ENCODE data around the gene CCDC85C.

DNA sequence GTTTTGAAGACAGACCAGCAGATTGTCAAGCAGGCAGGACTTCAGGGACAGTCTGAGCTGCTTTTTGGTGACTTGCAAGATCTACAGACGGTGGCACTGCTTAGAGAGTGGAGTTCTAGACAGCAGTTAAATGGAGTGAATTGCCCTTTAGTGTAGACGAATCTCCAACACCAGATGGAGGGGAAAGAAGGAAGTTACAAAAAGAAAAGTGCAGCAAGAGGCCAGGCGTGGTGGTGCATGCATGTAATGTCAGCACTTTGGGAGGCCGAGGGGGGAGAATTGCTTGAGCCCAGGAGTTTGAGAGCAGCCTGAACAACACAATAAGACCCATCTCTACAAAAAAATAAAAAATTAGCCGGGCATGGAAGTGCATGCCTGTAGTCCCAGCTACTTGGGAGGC lies 32.5 kb upstream of the CCDC85C start:
- TF ChIP-seq POLR2AphosphoS5 (IDR thresholded peaks at IDR 0.05) (no peak), CTCF (IDR thresholded peaks at IDR 0.05) (no peak), POLR2A (IDR thresholded peaks at IDR 0.05) (no peak)

Measured in prostate gland (tissue), 2 donors.